H1 (cell line): ENCODE measurements around the gene PAX5. TPM values are rescaled to one million over a fixed set of nuclear protein-coding genes. Genes with fewer than 3 reads are reported as not detected.

Experiments
- CTCF ChIA-PET: fragments of 300-600 bp; sonication (Branson Sonifier 250); formaldehyde crosslinking; loops from one replicate; lab custom pipeline; 2021; ENCODE audit not compliant: partially characterized antibody; lab: Charles Lee
- POLR2A ChIA-PET: fragments of 300-600 bp; sonication (Branson Sonifier 250); formaldehyde crosslinking; loops from one replicate; lab custom pipeline; 2021; ENCODE audit warnings: inconsistent platforms; ENCODE audit not compliant: partially characterized antibody; lab: Charles Lee
- DNase-seq, 2 experiments: peaks; one replicate each; pipeline versions ENCODE4 v3.0.0 to v3.0.0-alpha.2; 2010 to 2022; ENCODE audit warnings: low spot score in 2 of 2, low read depth in 1 of 2, mixed read lengths in 1 of 2
- FAIRE-seq: peaks from 2 replicates; lab custom pipeline; 2011; peaks lifted over from hg19 to GRCh38; lab: Jason Lieb, UNC
- H2AFZ ChIP-seq: 2 replicates; pipeline ENCODE4 v1.8.1; 2012; ENCODE audit warnings: low read length, inconsistent platforms
- H2AK5ac ChIP-seq: 2 replicates; pipeline ENCODE4 v1.6.1; 2013; ENCODE audit warnings: low read depth, low read length
- H2BK120ac ChIP-seq: replicated peaks from 2 replicates; pipeline ENCODE3; 2013; ENCODE audit warnings: low read depth, low read length, inconsistent platforms
- H2BK12ac ChIP-seq: 2 replicates; pipeline ENCODE4 v1.6.1; 2013; ENCODE audit warnings: low read depth, low read length
- H2BK15ac ChIP-seq: 2 replicates; pipeline ENCODE4 v1.6.1; 2013; ENCODE audit warnings: low read length
- H2BK20ac ChIP-seq: 2 replicates; pipeline ENCODE4 v1.6.1; 2013; ENCODE audit warnings: low read length
- H2BK5ac ChIP-seq: 2 replicates; pipeline ENCODE4 v1.6.1; 2013; ENCODE audit warnings: low read depth, low read length
- H3K14ac ChIP-seq: 2 replicates; pipeline ENCODE4 v1.6.1; 2013; ENCODE audit warnings: inconsistent platforms; ENCODE audit not compliant: insufficient read length
- H3K18ac ChIP-seq: 2 replicates; pipeline ENCODE4 v1.6.1; 2013; ENCODE audit warnings: low read length; ENCODE audit errors: extremely low read depth
- H3K23ac ChIP-seq: 2 replicates; pipeline ENCODE4 v1.6.1; 2013; ENCODE audit warnings: inconsistent platforms; ENCODE audit not compliant: insufficient read length
- H3K23me2 ChIP-seq: 2 replicates; pipeline ENCODE4 v1.6.1; 2013; ENCODE audit warnings: low read depth, low read length
- H3K27ac ChIP-seq: 2 replicates; pipeline ENCODE4 v1.6.1; 2011; ENCODE audit warnings: low read depth, low read length, inconsistent platforms
- H3K27me3 ChIP-seq, 4 experiments: replicated peaks in 1 of 4; 1 replicate in 1 of 4; 2 replicates in 3 of 4; pipeline versions ENCODE4 v1.6.1 to v1.8.1; 2011 to 2013; ENCODE audit warnings: low read length in 3 of 4, mild to moderate bottlenecking in 3 of 4, inconsistent platforms in 2 of 4, mixed read lengths in 2 of 4, moderate library complexity in 1 of 4; ENCODE audit not compliant: control insufficient read depth in 3 of 4, insufficient read depth in 3 of 4; ENCODE audit errors: extremely low read depth in 1 of 4
- H3K36me3 ChIP-seq, 4 experiments: 2 replicates each; pipeline versions ENCODE4 v1.6.1 to v1.8.1; 2011 to 2013; ENCODE audit warnings: mild to moderate bottlenecking in 4 of 4, low read length in 3 of 4, moderate library complexity in 2 of 4, control low read depth in 1 of 4, inconsistent platforms in 1 of 4; ENCODE audit not compliant: insufficient read depth in 4 of 4, control insufficient read depth in 2 of 4
- H3K4ac ChIP-seq: replicated peaks from 2 replicates; pipeline ENCODE3; 2013; ENCODE audit warnings: low read length, low read depth, mixed read lengths, inconsistent platforms; ENCODE audit not compliant: insufficient read length
- H3K4me1 ChIP-seq, 4 experiments: replicated peaks in 1 of 4; 1 replicate in 1 of 4; 2 replicates in 3 of 4; pipeline versions ENCODE4 v1.6.1 to v1.8.1; 2011 to 2013; ENCODE audit warnings: low read length in 3 of 4, inconsistent platforms in 2 of 4, mixed read lengths in 1 of 4; ENCODE audit not compliant: insufficient read depth in 4 of 4, control insufficient read depth in 3 of 4
- H3K4me2 ChIP-seq, 2 experiments: 2 replicates each; pipeline versions ENCODE4 v1.6.1 to v1.8.1; 2011 to 2013; ENCODE audit warnings: low read depth in 2 of 2, low read length in 2 of 2, control low read depth in 1 of 2, inconsistent platforms in 1 of 2, mild to moderate bottlenecking in 1 of 2; ENCODE audit not compliant: insufficient read depth in 1 of 2
- H3K4me3 ChIP-seq, 4 experiments: fragments of 200-600, 300-600 bp in 1 of 4; sonication (generic), shearing (Covaris generic), sonication (Bioruptor Twin) in 1 of 4; 2 replicates each; pipeline versions ENCODE4 v1.5.1 to v1.8.1; 2011 to 2016; ENCODE audit warnings: low read length in 4 of 4, low read depth in 3 of 4, control low read depth in 2 of 4, inconsistent platforms in 2 of 4, mild to moderate bottlenecking in 2 of 4, mixed read lengths in 1 of 4, moderate library complexity in 1 of 4; ENCODE audit not compliant: insufficient read depth in 2 of 4; ENCODE audit errors: extremely low read depth in 1 of 4
- H3K56ac ChIP-seq: replicated peaks from 2 replicates; pipeline ENCODE3; 2013; ENCODE audit warnings: low read depth, mild to moderate bottlenecking, mixed read lengths, low read length, inconsistent platforms; ENCODE audit not compliant: insufficient read length
- H3K79me1 ChIP-seq: 2 replicates; pipeline ENCODE4 v1.6.1; 2013; ENCODE audit warnings: low read depth, low read length, control low read depth
- H3K79me2 ChIP-seq, 2 experiments: 2 replicates each; pipeline versions ENCODE4 v1.6.1 to v1.8.1; 2012 to 2013; ENCODE audit warnings: low read length in 2 of 2, mild to moderate bottlenecking in 2 of 2, inconsistent platforms in 1 of 2; ENCODE audit not compliant: insufficient read depth in 2 of 2, control insufficient read depth in 1 of 2
- H3K9ac ChIP-seq, 4 experiments: replicated peaks in 1 of 4; 1 replicate in 1 of 4; 2 replicates in 3 of 4; pipeline versions ENCODE4 v1.6.1 to v1.8.1; 2011 to 2013; ENCODE audit warnings: low read depth in 3 of 4, low read length in 3 of 4, control low read depth in 2 of 4, mild to moderate bottlenecking in 2 of 4, moderate library complexity in 2 of 4, inconsistent platforms in 1 of 4; ENCODE audit errors: extremely low read depth in 1 of 4
- H3K9me3 ChIP-seq, 2 experiments: 2 replicates each; pipeline versions ENCODE4 v1.6.1 to v1.8.1; 2012 to 2013; ENCODE audit warnings: mild to moderate bottlenecking in 2 of 2, moderate library complexity in 2 of 2, control low read depth in 1 of 2, inconsistent platforms in 1 of 2, low read depth in 1 of 2, low read length in 1 of 2, mixed read lengths in 1 of 2; ENCODE audit not compliant: insufficient read depth in 2 of 2
- H4K20me1 ChIP-seq, 2 experiments: replicated peaks in 1 of 2; 2 replicates each; pipeline versions ENCODE3 to v1.8.1; 2011 to 2013; ENCODE audit warnings: inconsistent platforms in 2 of 2, low read length in 2 of 2, mild to moderate bottlenecking in 1 of 2; ENCODE audit not compliant: insufficient read depth in 2 of 2, control insufficient read depth in 1 of 2
- H4K5ac ChIP-seq: 2 replicates; pipeline ENCODE4 v1.6.1; 2013; ENCODE audit warnings: low read length, low read depth, mixed read lengths, inconsistent platforms; ENCODE audit not compliant: insufficient read length
- H4K8ac ChIP-seq: 2 replicates; pipeline ENCODE4 v1.8.0; 2013; ENCODE audit warnings: mild to moderate bottlenecking, moderate library complexity, low read length, inconsistent platforms; ENCODE audit not compliant: insufficient read depth; ENCODE audit errors: extremely low read depth
- H4K91ac ChIP-seq: replicated peaks from 2 replicates; pipeline ENCODE3; 2013; ENCODE audit warnings: low read length, mixed read lengths, inconsistent platforms; ENCODE audit not compliant: insufficient read length
- EZH2 ChIP-seq: fragments of 200-600 bp; sonication (generic); IDR thresholded peaks from 2 replicates; pipeline ENCODE4 v1.7.1; 2012; ENCODE audit warnings: low read depth, mild to moderate bottlenecking, moderate library complexity, low read length, inconsistent platforms; ENCODE audit not compliant: severe bottlenecking
- WGBS, 2 experiments: shearing (Covaris generic) in 1 of 2; methylation state at CpG; one replicate each; pipeline versions ENCODE4 v1.1.6 to v1.1.7; 2013 to 2015; ENCODE audit warnings: low lambda C conversion rate in 2 of 2, mixed read lengths in 2 of 2, inconsistent platforms in 1 of 2, low coverage in 1 of 2, missing lambda C conversion rate in 1 of 2; ENCODE audit not compliant: insufficient replicate concordance in 2 of 2, insufficient coverage in 1 of 2, insufficient read length in 1 of 2; ENCODE audit errors: extremely low coverage in 1 of 2, missing lambda C conversion rate in 1 of 2; 5-methylcytosine and 5-hydroxymethylcytosine counted together
- polyA plus RNA-seq, 7 experiments: library from polyadenylated mRNA; depleted of rRNA in 3 of 7; stranded (reverse) in 5 of 7; unstranded in 2 of 7; fragments of >200 nt in 5 of 7; fragments of 200-250 nt in 2 of 7; gene quantifications; 1 replicate in 5 of 7; 2 replicates in 1 of 7; 4 replicates in 1 of 7; pipeline versions ENCODE4 v1.2.1 to v1.2.3, GENCODE V29; 2011 to 2013; ENCODE audit warnings: missing spikeins in 2 of 7, mixed read lengths in 2 of 7
- total RNA-seq: library from RNA; stranded (reverse); fragmentation: NEBNext Ultra II Directional; extraction: Animal tissue kit (Norgen Biotek cat#: 25700); gene quantifications from 2 replicates; pipeline ENCODE4 v1.2.1, GENCODE V29; 2021
- TF ChIP-seq, protein P1 (sequence below): IDR thresholded peaks from 2 replicates; pipeline ENCODE4 v1.6.1; 2012; ENCODE audit warnings: inconsistent platforms

Gene PAX5
- total and polyA plus RNA-seq, 2 of the 8 experiments (the other 6 are each of a cell fraction or from before 2014, with no cell fraction given), result 0.29 to 0.43 TPM

DNA sequence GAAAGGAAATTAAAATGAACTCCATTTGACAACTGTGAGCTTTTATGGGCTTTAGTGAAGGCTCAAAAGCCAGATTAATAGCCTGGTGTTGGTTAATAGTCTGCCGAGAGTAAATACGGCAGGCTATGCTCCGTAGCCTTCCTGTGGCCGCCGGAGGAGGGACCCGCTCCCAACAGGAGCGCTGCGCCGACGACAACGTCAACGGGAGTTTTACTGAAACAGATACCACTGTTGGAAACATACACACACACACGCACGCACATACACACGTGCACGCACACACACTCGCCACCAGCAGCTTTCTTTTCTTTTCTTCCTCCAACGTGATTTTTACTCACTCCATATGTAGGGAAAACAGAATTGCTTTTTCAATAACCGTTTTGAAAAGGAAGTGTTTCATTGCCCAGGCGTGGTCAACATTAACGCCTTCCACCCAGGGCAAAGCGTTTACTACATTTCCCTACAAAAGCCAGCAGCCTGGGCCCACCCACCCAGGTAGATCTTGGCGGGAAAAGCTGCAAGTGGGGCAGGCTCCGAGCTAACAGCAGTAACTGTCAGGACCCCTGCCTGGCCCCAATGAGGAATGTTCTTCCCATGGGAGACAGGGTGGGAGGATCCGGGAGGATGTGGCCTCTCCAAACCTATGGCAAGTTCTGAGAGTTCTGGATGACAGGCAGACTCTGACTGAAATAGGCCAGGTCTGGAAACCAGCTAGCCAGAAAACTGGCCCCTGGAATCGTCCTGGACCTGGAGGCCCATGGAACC lies 72.3 kb downstream of the PAX5 start:
- Histone ChIP-seq H3K4ac (no peak overlapping the region), H2BK20ac (no peak overlapping the region), H3K4me1 (no peaks in the 10 kb centered on the region), H4K91ac (no peak overlapping the region), H2BK15ac (no peak overlapping the region), H3K56ac (no peak overlapping the region), H3K23ac (no peak overlapping the region), H3K9ac (no peak overlapping the region), H3K14ac (no peak overlapping the region), H4K8ac (peak overlapping the region; percentile 66; the same call in 1 of the 2 replicates), H2AFZ (no peak overlapping the region), H3K79me1 (no peaks in the 10 kb centered on the region), H2AK5ac (no peak overlapping the region), H3K23me2 (no peaks in the 10 kb centered on the region), H3K18ac (no peak overlapping the region), H3K27ac (no peak overlapping the region), H3K4me3 (no peak overlapping the region), H2BK12ac (no peak overlapping the region), H2BK5ac (no peak overlapping the region), H4K20me1 (no peaks in the 10 kb centered on the region), H3K4me2 (no peak overlapping the region), H3K79me2 (no peaks in the 10 kb centered on the region), H2BK120ac (no peak overlapping the region), H3K9me3 (no peaks in the 10 kb centered on the region), H3K27me3 (no peaks in the 10 kb centered on the region; a peak in 1 of 7 replicates), H4K5ac (no peak overlapping the region), H3K36me3 (no peaks in the 10 kb centered on the region)
- TF ChIP-seq, protein P1, sequence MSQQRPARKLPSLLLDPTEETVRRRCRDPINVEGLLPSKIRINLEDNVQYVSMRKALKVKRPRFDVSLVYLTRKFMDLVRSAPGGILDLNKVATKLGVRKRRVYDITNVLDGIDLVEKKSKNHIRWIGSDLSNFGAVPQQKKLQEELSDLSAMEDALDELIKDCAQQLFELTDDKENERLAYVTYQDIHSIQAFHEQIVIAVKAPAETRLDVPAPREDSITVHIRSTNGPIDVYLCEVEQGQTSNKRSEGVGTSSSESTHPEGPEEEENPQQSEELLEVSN, result peak; percentile 43
- TF ChIP-seq EZH2, result no peak
- ChIA-PET POLR2A (no interaction called here), CTCF (interaction anchor here (0.8 to 8.3 kb wide), 13 partner anchors 8 to 93 kb away, joined by 3 to 72 read pairs (median 4); no protein-coding TSS in a partner anchor)
- WGBS, 2 experiments, result 85% methylated on average over 26 of the region's 26 CpGs; no CpG with 5 or more reads in 1 of the 2 experiments
- DNase-seq, result peak in 1 of 2 experiments; percentile 43
- no peak for FAIRE-seq
